Measurements from ENCODE around the gene LRRC8C. TPM values are rescaled to one million over a fixed set of nuclear protein-coding genes. Genes with fewer than 3 reads are reported as not detected.

Gene LRRC8C
- total RNA-seq, 4 donors from 2014 or later = 4.3 to 6.2 (median 5.7) TPM

DNA sequence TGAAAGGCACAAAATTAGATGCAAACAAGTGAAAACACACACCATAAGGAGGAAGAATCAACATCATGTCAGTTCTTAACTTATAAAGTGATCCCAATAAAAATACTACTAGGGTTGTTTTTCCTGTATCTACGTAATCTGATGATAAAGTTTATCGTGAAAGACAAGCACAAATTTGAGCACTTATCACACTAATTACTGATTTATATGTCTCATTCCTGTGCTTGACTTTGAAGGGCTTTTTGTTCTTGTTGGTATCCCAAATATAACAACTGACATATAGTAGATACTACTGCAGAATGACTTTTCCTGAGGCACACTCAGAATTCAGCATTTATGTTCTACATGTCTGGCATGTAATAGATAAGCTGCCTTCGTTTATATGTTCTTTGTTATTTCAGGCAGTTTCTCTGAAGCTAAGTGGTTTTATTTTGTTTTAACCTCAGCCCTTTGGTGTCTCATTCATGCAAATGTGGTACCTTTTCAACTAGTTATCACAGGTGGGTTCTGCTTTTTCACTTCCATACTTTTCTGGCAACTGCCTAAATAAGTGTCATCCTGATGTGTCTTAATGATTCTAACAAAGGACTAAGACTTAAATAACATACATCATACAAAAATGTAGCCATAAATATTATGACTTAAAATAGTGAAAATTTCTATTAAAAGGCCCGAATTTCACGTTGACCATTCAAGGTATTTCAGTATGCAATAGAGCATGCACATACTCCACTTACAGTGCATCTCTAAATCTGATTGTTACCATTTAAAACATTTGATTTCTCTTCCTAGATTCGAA lies 73.2 kb downstream of the LRRC8C start:
- TF ChIP-seq POLR2A (IDR thresholded peaks at IDR 0.05) = no peak
- TF ChIP-seq, protein P1, sequence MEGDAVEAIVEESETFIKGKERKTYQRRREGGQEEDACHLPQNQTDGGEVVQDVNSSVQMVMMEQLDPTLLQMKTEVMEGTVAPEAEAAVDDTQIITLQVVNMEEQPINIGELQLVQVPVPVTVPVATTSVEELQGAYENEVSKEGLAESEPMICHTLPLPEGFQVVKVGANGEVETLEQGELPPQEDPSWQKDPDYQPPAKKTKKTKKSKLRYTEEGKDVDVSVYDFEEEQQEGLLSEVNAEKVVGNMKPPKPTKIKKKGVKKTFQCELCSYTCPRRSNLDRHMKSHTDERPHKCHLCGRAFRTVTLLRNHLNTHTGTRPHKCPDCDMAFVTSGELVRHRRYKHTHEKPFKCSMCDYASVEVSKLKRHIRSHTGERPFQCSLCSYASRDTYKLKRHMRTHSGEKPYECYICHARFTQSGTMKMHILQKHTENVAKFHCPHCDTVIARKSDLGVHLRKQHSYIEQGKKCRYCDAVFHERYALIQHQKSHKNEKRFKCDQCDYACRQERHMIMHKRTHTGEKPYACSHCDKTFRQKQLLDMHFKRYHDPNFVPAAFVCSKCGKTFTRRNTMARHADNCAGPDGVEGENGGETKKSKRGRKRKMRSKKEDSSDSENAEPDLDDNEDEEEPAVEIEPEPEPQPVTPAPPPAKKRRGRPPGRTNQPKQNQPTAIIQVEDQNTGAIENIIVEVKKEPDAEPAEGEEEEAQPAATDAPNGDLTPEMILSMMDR (IDR thresholded peaks at IDR 0.05) = no peak
- no peak overlapping the region for H3K4me3 ChIP-seq (ENCODE audit: low read depth, poor library complexity, severe bottlenecking)
- no peak for DNase-seq (ENCODE audit: low spot score in 2 of 2)
- intact Hi-C loops (cut with DNase I; ENCODE audit: low total_unique reads) = no loop called here
- WGBS, 2 donors = 72 to 75% methylated on average over 6 of the region's 6 CpGs

DNA sequence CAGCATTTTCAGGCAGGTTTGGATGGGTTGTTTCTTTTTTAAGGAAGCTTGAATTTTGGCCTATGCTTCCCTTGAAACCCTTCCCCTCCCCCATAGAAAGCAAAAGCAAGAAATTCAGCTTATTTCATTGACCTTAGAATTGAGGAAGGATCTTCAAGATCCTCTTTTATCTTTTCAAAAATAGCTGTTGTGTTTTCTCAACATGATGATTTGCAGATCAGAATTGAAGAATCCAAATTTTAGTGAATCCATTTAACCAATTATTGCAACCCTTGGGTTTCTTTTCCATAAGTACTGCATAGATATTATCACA lies 73.7 kb downstream of the LRRC8C start:
- no peak overlapping the region for H3K4me3 ChIP-seq (ENCODE audit: low read depth, poor library complexity, severe bottlenecking)
- intact Hi-C loops (cut with DNase I; ENCODE audit: low total_unique reads) = no loop called here
- no peak for TF ChIP-seq POLR2A (IDR thresholded peaks at IDR 0.05)
- TF ChIP-seq, protein P1 (IDR thresholded peaks at IDR 0.05) = no peak
- DNase-seq (ENCODE audit: low spot score in 2 of 2) = no peak

GRCh38 chr1:89708751-89709375 lies 75.9 kb downstream of the LRRC8C start:
- WGBS, 2 donors = 80% methylated on average over 6 of the region's 6 CpGs
- DNase-seq (ENCODE audit: low spot score in 2 of 2) = no peak
- TF ChIP-seq POLR2A (IDR thresholded peaks at IDR 0.05) = no peak
- TF ChIP-seq, protein P1 (IDR thresholded peaks at IDR 0.05) = no peak
- intact Hi-C loops (cut with DNase I; ENCODE audit: low total_unique reads) = no loop called here
- no peak overlapping the region for H3K4me3 ChIP-seq (ENCODE audit: low read depth, poor library complexity, severe bottlenecking)

DNA sequence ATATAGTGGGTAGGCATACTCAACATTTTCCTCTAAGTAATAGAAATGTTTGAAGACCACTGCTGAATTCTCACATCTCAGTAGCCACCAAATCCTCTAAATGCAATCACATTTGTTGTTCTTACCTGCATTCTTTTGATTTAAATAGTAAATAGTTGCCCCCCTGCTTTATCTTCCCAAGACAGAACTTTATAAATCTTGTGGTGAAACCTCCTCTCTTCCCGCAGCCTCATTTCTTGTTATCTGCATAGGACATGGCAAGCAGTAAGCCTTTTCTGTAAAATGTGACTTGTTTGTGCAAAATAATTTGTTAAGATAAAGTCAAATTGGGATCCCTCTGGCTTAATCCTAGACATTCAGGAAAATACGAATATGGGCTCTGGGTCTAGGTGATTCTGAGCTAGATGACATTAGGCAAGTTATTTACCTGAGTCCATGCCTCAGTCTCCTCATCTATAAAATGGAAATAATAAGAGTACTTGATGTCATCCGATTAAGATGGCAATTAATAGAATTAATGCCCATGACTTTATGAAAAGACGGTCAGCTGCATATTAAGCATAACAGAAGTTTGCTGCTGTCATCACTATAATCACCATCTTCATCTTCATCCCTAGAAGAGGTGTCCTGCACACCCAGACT lies 77.7 kb downstream of the LRRC8C start:
- intact Hi-C loops (cut with DNase I; ENCODE audit: low total_unique reads) = no loop called here
- 96 to 98% methylated on average over 4 of the region's 4 CpGs for WGBS, 2 donors
- DNase-seq (ENCODE audit: low spot score in 2 of 2) = no peak
- TF ChIP-seq, protein P1 (IDR thresholded peaks at IDR 0.05) = no peak
- no peak for TF ChIP-seq POLR2A (IDR thresholded peaks at IDR 0.05)
- no peak overlapping the region for H3K4me3 ChIP-seq (ENCODE audit: low read depth, poor library complexity, severe bottlenecking)

GRCh38 chr1:89711140-89711778 lies 78.3 kb downstream of the LRRC8C start:
- 89 to 95% methylated on average over 5 of the region's 5 CpGs for WGBS, 2 donors
- intact Hi-C loops (cut with DNase I; ENCODE audit: low total_unique reads) = no loop called here
- TF ChIP-seq, protein P1 (IDR thresholded peaks at IDR 0.05) = no peak
- TF ChIP-seq POLR2A (IDR thresholded peaks at IDR 0.05) = no peak
- no peak for DNase-seq (ENCODE audit: low spot score in 2 of 2)
- no peak overlapping the region for H3K4me3 ChIP-seq (ENCODE audit: low read depth, poor library complexity, severe bottlenecking)
